ENCODE data around the gene VSTM2A.

The VSTM2A gene, protein sequence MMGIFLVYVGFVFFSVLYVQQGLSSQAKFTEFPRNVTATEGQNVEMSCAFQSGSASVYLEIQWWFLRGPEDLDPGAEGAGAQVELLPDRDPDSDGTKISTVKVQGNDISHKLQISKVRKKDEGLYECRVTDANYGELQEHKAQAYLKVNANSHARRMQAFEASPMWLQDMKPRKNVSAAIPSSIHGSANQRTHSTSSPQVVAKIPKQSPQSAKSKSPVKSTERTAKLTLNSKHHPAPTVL

DNA sequence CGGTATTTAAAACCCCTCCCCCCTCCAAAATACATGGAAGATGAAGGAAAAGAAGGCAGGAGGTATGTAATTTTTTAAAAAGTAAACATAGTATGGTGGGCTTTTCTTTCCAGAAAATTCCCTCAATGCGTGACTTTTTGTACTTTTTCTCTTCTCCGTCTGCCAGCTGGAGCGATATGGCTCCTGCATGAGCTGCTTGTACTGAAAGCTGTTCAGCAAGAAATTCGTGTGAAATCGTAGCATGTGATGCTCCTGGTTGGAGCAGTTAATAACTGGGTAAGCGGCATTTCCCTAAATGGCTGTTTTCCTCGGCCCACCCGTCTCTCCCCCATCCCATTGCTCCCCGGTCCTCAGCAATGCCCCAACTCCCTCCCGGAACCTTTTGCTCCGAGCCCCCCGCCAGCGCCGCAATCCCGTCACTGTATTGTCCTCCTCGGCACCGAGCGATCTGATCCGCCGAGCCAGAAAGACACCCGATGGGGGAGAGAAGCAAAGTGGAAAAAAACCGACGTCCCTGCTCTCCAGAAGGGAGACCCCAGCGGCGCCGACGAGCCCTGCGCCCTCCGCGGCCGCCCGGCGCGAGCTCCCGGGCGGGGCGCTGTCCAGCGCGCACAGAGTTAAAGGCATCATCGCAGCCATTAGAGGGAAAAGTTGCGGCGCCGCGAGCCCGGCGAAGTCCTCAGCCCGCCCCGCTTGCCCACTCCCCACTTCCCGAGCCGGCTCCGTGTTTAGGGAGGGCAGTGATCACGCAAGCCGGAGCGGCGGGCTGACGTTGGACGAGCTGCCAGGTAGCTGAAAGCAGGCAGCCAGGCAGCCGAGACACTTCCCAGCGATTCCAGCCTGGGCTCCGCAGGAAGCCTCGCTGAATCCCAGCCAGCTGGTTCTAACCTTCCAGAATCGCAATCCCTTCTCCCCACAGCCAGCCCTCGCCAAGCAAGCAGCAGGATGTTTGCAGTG is at the start of gene VSTM2A:
Gene VSTM2A, plus strand, starts transcription at position 707 of the 957 bp plus-strand sequence. CDS start 356 bp downstream, outside the sequence.
- peak; percentile 90 to 92 for DNase-seq

DNA sequence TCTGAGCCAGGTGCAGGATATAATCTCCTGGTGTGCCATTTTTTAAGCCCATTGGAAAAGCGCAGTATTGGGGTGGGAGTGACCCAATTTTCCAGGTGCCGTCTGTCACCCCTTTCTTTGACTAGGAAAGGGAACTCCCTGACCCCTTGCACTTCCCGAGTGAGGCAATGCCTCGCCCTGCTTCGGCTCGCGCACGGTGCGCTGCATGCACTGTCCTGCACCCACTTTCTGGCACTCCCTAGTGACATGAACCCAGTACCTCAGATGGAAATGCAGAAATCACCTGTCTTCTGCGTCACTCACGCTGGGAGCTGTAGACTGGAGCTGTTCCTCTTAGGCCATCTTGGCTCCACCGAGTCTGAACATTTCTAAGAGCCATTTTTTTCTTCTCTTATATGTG is 37.6 kb upstream of the VSTM2A start:
- DNase-seq, result peak; percentile 26 to 29

DNA sequence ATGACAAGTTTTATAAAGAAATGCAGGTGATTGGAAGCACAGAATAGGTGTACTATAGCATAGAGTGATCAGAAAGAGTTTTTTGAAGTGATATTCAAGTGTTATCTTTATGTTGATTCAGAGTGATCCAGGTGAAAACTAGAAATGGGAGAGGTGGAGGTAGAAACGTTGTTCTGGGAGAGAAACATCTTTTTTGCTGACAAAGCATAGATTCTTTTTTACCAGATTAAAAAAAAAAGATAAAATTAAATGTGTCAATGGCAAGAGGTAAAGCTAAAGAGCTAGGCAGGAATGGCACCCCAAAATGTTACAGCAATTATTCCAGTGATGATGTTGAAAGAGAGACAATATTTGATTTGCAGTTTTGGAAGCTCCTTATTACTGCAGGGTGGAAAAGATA is 12.6 kb upstream of the VSTM2A start:
- no peak for DNase-seq

DNA sequence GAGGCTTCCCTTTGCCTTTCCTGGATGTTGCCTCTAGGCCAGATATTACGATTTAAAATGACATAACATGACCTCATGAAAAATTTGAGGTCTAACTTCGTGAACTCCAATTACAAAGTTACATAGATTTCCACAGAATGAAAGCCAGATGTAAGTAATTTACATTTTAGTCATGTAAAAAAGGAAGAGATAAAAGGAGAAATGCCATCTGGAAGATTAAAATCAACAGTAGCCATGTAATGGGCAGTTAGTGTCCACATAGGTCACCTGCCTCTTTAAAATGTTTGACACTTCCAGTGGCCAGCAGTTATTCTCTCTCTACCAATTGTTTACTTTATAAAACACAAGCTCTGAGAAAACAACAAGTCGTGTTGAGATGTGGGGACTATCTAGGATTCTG is 4.1 kb upstream of the VSTM2A start:
- no peak for DNase-seq

DNA sequence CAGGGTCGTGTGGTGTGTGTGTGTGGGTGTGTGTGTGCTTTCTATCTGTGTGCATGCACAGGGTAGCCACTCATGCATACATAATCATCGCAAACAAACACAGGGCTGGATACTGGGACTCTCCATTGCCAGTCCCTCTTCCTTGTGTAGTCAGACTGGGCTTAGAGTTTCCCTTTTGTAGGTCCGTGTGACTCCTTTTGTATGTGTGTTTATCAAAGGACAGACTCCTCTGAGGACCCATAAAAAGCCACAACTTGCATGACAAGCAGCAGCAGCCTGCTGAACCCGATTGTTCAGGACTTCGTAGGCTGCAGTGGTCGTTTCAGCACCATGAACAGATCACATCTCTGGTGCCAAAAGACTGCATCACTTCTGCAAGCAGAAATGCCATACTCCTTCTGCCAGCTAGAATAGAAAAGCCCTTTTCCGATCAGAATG is 895 bp downstream of the VSTM2A start:
- peak; percentile 52 to 54 for DNase-seq

DNA sequence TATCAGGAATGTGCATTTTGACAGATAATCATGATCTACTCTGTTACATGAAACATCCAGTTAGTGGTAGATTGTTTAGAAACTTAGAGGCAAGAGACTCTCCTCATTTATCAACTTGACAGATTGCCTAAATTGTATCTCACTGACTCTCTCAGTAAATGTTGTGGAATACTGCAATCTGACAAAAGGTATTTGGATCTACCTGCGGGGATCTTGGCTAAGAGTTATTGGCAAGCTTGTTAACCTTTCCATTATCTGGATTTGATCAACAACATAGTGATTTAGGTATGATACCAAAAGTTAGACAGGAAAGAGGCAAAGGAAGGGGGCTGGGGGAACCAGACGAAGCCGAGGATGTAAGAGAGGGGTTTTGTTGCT is 2.0 kb downstream of the VSTM2A start:
- no peak for DNase-seq

DNA sequence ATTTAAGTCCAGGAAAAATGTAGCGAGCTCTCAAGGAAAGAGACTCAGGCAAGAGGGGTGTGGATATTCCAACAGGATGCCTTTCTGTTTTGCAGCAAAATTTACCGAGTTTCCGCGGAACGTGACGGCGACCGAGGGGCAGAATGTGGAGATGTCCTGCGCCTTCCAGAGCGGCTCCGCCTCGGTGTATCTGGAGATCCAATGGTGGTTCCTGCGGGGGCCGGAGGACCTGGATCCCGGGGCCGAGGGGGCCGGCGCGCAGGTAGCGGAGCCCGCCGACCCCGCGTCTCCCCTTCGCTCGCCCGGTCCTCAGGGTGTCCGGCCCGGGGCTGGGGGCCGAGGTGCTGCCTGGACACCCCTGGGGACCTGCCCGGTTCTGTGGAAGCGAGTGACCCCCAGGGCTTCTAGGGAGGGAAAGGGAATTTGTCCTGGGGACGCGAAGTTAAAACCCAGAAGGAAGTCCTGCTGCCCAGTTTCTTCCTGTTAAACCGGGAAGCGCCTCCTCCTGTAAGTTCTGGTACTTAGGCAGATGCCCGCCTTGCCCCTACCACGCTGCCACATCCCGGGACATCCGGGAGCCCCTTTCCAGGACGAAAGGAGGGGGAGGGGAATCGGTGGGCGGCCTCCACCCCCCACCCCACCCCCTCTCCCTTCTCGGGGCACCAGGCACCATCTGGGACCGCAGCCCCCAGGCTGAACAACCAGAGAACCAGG is 2.5 kb downstream of the VSTM2A start:
- DNase-seq, result peak; percentile 35 to 51

DNA sequence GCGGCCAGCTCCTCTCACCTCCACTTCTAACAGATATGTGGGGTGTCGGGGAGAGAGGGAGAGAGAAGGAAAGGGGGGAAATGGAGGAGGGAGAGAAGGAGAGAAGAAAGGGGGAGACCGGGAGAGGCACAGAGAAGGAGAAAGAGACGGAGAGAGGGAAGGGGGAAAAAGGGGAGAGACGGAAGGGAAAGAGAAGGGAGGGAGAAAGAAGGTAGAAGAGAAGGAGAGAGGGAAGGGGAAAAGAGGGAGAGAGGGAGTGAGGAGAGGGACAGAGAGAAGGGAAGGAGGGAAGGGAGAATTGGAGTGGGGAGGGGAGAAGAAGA is 3.0 kb downstream of the VSTM2A start:
- DNase-seq, result no peak

DNA sequence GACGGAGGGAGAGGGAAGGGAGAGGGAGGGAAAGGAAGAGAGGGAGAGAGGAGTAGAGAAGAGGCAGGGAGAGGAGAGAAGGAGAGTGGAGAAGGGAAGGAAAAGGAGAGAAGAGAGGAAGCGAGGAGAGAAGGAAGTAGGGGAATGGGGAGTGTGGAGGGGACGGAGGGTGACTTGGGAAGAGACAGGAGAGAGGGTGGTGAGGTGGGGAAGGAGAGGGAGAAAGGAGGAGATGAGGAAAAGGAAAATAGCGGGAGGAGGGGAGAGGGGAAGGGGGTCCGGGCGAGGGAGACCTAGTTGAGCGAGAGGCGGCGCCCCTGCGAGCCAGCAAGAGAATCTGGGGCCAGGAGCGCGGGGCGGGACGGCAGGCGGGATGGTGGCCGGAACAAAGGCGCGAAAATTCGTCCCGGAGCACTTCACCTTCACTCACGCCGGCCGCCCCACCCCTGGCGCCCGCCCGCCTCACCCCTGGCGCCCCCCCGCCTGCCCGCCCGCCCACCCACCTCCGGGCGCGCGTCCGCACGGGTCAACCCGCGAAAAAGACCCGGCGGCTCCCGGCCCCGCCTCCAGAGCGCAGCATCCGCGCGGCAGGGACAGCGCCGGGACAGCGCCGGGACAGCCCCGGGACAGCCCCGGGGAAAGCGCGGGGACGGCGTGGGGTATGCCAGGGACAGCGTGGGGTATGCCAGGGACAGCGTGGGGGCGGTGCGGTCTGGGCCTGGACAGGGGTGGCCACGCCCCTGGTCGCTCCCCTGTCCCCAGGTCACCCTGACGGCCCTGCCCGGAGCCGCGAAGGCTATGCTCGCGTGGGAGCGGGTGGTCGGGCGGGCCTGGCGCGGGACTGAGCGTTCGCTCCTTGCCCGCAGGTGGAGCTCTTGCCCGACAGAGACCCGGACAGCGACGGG is 4.2 kb downstream of the VSTM2A start:
- DNase-seq, result peak; percentile 85 to 86

DNA sequence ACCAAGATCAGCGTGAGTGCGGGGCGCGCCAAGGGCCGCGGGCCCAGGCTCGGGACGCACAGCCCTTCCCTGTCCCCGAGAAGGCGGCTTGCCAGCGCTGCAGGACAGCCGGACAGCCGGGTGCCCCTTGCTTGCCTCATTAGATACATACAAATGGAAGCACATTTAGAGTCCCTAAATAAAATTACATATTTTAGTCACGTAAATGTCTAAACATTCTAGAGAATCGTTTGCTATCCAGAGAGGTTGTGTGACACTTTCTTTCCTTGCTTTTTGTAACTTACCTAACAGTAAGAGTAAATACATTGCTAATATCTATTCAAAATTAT is 4.8 kb downstream of the VSTM2A start:
- no peak for DNase-seq

DNA sequence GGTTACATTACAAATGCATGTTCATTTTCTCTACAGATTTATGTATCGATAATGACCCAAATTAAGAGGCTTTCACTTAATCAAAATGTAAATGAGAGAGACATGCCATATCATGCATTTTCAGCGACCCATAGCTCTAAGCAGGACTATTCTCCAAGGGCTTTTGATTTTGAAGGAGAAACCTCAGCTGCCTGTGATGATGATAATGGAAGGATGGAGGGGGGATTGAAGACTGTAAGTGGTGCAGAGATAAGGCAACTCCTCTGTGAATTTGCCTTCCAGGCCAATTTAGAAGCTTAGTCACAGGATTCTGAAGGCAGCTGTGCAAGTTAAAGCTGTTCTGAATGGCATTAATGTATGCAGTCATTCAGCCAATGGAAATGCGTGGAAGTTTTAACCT is 8.3 kb downstream of the VSTM2A start:
- no peak for DNase-seq

DNA sequence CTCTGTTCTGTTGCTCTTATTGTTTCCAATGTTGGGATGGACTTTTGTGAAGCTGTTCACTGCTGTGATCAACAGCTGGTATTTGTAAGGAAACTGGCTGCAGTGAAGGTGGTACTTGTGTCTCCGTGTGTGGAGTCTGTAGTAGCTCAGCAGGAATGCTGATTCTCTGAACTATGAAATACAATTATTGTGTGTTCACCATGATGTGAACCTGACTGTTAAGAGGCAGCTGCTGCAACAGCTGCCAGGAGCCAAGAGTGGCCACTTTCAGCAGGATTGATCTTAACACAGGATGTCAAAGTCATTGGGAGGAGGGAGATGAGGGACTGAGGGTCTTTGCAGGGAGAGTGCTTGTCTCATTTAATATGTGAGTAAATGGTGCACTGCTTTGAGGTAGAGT is 13.9 kb downstream of the VSTM2A start:
- no peak for DNase-seq

DNA sequence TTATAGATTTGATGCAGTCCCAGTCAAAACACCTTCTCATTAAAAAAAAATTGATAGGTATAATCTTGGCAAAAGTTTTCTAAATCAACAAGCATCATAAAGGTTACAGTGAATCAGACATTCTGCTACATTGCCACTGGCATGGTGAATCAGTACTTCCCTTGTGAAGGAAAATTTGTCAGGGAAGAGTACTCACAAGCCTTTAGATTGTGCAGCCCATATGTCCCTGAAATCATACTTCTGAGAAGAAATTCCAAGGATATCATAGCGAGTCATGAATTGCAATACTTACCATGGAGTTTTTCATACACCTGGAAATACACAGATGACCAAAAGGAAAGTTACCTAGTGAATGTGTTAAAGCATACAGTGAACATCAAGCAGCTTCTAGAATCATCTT is 17.2 kb downstream of the VSTM2A start:
- no peak for DNase-seq

DNA sequence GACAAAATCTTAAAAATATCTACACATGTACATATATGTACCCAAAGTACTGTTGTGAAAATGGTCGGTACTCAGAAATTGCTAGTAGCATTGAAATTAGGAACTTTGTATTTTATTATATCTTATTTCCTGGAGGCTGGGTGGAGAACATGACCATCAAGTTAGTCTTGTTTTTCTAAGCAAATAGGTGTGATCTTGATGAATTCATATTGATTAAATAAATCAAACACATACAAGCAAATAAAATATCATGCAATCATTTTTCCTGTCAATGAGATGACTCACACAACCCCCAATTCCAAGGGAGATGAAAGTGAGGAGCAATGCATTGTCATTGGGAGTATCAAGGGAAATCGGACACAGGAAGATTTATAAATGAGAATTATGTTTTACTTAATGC is 18.0 kb downstream of the VSTM2A start:
- DNase-seq, result no peak

DNA sequence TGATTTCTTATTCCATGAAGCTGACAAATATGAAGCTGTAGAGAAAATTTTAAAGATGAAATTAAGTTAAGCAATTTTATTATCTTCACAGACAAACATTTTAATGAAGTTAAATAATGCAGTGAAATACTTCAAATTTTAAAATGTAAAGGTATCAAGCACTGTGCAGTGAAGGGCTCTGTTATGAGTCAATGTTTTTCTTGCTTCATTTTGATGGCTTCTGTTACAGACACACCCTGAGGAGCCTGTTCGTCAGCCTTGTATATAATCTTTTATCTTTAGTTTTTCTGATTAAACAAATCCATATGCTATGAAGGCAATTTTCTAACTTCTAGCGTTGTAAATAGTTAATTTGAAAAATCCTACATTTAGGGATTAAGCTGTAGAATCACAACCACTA is 18.5 kb downstream of the VSTM2A start:
- DNase-seq, result no peak

DNA sequence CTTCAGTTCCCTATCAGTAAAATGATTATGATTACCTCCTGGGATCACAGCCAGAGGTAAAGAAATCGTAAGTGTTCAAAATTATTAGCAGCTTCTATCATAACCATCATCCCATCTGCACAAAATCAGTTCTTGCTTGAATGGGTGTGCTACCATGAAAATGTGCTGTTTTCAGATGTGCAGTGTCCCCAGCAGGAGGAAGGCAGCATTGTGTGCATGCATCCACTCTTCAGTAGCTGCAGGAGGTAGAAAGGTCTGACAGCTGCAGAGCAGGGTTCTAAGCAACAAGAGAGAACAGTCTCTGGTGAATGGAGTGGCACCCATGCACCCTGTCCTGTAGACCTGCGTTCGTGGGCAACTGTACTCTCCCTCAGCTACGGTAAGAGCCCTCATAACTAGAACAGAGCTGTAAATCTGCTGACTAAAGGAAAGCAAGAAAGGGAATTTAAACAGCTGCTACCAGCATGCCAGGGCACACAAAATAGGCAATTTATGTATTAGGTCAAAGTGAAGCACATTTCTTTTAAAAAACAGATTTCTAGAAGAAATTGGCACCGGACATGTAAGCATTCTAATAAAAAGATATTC is 21.2 kb downstream of the VSTM2A start:
- DNase-seq, result no peak

DNA sequence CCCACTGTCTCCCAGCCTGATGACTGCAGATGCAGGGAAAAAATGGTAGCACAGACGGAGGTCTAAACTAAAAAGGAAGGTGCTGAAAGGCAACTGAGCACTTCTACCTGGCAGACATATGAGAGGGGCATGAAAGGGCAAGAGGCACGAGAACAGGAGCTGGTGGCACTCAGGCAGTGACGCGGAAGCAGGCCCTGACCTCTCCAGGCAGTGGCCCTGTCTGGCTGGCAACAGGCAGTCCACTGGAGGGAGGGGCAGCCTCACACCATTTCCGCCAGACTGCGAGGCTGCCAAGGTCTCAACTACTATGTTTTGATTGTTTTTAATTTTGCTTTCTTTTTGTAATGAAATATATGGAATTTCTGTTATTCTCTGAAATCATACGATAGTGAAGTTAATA is 23.3 kb downstream of the VSTM2A start:
- DNase-seq, result no peak

DNA sequence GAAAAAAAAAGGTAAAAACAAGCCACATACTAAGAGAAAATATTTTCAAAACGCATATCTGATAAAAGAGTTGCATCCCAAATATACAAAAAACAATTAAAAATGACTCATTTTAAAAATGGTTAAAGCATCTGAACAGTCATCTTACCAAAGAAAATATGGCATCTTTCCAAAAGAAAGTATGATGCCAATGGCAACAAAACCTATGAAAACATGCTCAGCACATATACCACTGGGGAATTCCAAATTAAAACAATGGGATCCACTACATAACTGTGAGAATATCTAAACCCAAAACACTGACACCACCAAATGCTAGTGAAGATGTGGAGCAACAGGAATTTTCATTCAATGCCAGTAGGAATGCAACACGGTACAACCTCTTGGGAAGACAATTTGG is 39.3 kb downstream of the VSTM2A start:
- no peak for DNase-seq

DNA sequence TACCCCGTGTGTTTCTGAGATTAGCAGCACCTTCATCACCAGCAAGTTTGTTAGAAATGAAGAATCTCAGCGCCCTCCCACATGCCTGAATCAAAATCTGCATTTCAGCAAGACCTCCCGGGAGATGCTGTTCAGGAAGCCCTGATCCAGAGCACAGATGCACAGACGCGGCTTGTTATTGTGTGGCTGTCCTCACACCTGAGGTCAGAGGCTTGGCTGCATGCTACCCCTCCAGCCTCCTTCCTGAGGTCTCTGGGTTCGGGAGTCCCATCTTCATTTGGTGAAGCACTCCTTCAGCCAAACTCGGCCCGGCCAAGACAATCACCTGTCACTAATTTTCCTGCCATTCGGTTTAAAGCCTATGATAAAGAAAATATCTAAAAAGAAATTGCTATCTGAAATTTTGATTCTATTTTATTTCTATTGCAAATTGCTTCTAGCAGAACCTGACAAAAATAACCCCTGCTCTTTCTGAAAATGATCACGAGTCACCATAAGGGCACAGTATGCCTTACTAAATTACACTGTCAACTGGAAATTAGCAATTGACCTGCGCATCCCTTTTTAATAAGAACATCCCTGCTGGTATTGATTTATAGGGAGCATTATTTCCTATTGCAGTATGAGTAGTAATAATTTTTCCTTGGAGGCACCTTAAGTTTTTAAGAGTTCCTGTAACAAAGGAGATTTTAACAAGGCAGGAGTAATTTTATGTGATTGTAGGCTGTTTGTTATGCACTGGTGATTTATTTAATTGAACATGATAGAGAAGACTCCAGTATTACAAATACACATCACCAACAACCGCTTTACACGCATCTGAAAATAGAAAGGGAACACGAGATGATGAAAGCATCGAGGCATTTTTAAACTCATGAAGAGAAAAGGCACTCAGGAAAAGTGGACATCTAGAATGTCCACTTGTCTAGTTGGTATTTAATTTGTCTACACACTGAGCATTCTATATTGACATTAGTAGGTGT is 49.5 kb downstream of the VSTM2A start:
- no peak for DNase-seq

DNA sequence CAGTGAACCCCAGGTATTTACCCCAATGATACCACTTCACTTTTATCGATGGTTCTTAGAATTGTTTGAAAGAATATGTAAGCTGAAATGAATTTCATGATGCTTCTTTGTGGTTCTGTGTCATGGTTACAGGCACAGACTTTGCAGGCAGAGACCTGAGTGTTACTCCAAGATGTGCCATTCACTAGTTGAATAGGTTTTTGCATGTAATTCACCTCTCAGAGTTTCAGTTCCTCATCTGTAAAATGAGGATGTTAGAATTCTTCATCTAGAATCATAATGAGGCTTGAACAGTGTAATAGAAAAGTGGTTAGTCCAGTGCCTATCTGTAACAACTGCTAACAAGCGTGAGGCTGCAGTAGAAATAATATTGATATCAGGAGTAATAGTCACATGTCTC is 54.6 kb downstream of the VSTM2A start:
- DNase-seq, result no peak

DNA sequence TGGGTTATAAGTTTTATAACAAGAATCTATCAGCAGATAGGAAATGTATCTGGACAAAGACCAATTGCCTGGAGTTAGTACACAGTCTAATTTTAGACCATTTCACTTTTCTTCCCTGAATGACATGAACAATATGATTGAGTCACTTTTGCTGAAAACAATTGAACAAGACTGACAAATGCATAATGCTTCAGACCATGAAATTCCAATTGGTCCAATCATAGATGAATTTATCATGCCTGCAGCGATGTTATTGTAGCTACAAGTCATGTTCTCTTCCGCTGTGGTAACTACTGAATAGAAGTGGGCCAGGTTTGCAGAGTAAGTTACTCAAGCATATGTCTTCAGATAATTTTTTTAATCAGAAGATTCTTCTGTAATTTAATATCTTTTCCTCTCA is 73.4 kb downstream of the VSTM2A start:
- no peak for DNase-seq

All from SHP77 (cell line).